Ovary (tissue), 3 donors: Measurements from ENCODE around the gene SUDS3.

Source experiments
- EP300 ChIP-seq: sonication (generic); formaldehyde crosslinking; IDR thresholded peaks from one replicate; pipeline ENCODE4 v1.6.1; 2017; ENCODE audit warnings: antibody characterized with exemption
- POLR2A ChIP-seq: fragments of 450-650 bp; IDR thresholded peaks from one replicate; pipeline ENCODE4 v1.6.1; 2017; ENCODE audit warnings: antibody characterized with exemption, mild to moderate bottlenecking, moderate library complexity
- TF ChIP-seq, protein P1 (sequence below), 3 donors: fragments of 450-650 bp in 2 of 3; fragments of 200-600 bp in 1 of 3; IDR thresholded peaks; one replicate each; pipeline versions ENCODE4 v1.5.1 to v1.8.0; 2016 to 2022; ENCODE audit warnings: antibody characterized with exemption in 3 of 3, mild to moderate bottlenecking in 1 of 3
- donor health status: DM: no; HTN: no; CAD: no.

DNA sequence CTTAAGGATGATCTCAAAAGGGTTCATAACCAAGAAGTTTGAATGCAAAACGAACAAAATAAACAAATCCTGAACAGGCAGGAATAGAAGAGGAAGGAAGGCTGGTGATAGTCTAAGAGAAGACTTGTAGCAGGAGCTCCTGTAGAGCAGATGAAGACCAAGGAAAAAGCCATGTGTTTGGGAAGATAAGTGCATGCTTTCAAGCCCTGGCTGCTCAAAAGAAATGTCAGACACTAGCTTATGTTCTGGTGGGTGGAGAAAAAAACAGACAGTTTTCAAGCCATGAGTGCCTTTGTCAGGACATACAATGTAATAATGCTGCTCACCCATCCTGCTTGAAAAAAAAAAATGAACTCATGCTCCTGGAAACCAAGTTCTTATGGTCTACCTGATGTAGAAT lies 31.0 kb upstream of the SUDS3 start:
- TF ChIP-seq, protein P1, sequence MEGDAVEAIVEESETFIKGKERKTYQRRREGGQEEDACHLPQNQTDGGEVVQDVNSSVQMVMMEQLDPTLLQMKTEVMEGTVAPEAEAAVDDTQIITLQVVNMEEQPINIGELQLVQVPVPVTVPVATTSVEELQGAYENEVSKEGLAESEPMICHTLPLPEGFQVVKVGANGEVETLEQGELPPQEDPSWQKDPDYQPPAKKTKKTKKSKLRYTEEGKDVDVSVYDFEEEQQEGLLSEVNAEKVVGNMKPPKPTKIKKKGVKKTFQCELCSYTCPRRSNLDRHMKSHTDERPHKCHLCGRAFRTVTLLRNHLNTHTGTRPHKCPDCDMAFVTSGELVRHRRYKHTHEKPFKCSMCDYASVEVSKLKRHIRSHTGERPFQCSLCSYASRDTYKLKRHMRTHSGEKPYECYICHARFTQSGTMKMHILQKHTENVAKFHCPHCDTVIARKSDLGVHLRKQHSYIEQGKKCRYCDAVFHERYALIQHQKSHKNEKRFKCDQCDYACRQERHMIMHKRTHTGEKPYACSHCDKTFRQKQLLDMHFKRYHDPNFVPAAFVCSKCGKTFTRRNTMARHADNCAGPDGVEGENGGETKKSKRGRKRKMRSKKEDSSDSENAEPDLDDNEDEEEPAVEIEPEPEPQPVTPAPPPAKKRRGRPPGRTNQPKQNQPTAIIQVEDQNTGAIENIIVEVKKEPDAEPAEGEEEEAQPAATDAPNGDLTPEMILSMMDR (IDR thresholded peaks at IDR 0.05), result no peak
- TF ChIP-seq POLR2A, result no peak
- TF ChIP-seq EP300, result no peak
